A549 (cell line): ENCODE data around the gene SEZ6L2. TPM values are rescaled to one million over a fixed set of nuclear protein-coding genes. Genes with fewer than 3 reads are reported as not detected.

Experiments
- ATAC-seq, 2 experiments: fragments of 200-7000 bp in 1 of 2; fragments of >200 bp in 1 of 2; cut with Nextera tagmentation in 1 of 2; cut with Tn5 transposase in 1 of 2; 3 replicates each; pipeline versions ENCODE4 v1.8.0 to v1.9.1; 2018 to 2020; ENCODE audit warnings: mild to moderate bottlenecking in 1 of 2, moderate library complexity in 1 of 2
- CTCF ChIA-PET: fragments of 300-600 bp; sonication (Branson Sonifier 250); formaldehyde crosslinking; extraction: SDS; loops from one replicate; lab custom pipeline; 2021; ENCODE audit warnings: antibody characterized with exemption, inconsistent platforms; lab: Yijun Ruan, JAX
- POLR2A ChIA-PET: fragments of 350-600 bp; formaldehyde crosslinking; extraction: SDS; loops from one replicate; lab custom pipeline; 2021; ENCODE audit warnings: antibody characterized with exemption, inconsistent platforms; lab: Yijun Ruan, JAX
- DNase-seq, 2 experiments: peaks; one replicate each; pipeline versions ENCODE4 v3.0.0 to v3.0.0-alpha.2; 2011 to 2016; ENCODE audit warnings: low read depth in 1 of 2, low spot score in 1 of 2
- FAIRE-seq: peaks from 2 replicates; lab custom pipeline; 2011; peaks lifted over from hg19 to GRCh38; lab: Jason Lieb, UNC
- H3K27ac ChIP-seq, 2 experiments: fragments of >200 bp; sonication (Bioruptor Twin); formaldehyde crosslinking; 3 replicates each; pipeline ENCODE4 v1.5.1; 2016 to 2017
- H3K4me1 ChIP-seq: fragments of >200 bp; sonication (Bioruptor Twin); formaldehyde crosslinking; 3 replicates; pipeline ENCODE4 v1.6.1; 2016
- H3K4me2 ChIP-seq: fragments of >200 bp; sonication (Bioruptor Twin); formaldehyde crosslinking; 3 replicates; pipeline ENCODE4 v1.6.1; 2016
- H3K4me3 ChIP-seq: fragments of >200 bp; sonication (Bioruptor Twin); formaldehyde crosslinking; 3 replicates; pipeline ENCODE4 v1.5.1; 2016
- H3K9me3 ChIP-seq: fragments of >200 bp; sonication (Bioruptor Twin); formaldehyde crosslinking; 3 replicates; pipeline ENCODE4 v1.6.1; 2016
- BHLHE40 ChIP-seq: IDR thresholded peaks from 2 replicates; pipeline ENCODE4 v1.6.1; 2012; ENCODE audit warnings: low read depth, low read length, inconsistent platforms
- CHD2 ChIP-seq: fragments of 150-350 bp; IDR thresholded peaks from 2 replicates; pipeline ENCODE4 v1.6.1; 2014; ENCODE audit warnings: low read length; ENCODE audit not compliant: partially characterized antibody
- CHD4 ChIP-seq: fragments of 200-600 bp; sonication (generic); IDR thresholded peaks from 2 replicates; pipeline ENCODE4 v1.6.1; 2016; ENCODE audit warnings: antibody characterized with exemption, mild to moderate bottlenecking, borderline replicate concordance
- EHF ChIP-seq: fragments of 250-450 bp; sonication (Bioruptor Pico); IDR thresholded peaks from 2 replicates; pipeline ENCODE4 v1.5.0; 2020; ENCODE audit warnings: mild to moderate bottlenecking
- FOSB ChIP-seq: fragments of 250-450 bp; sonication (Bioruptor Pico); IDR thresholded peaks from 2 replicates; pipeline ENCODE4 v1.5.0; 2020; ENCODE audit warnings: mild to moderate bottlenecking, moderate library complexity
- FOSL2 ChIP-seq, 2 experiments: fragments of 450-650 bp in 1 of 2; fragments of >200 bp in 1 of 2; sonication (Bioruptor Twin) in 1 of 2; formaldehyde crosslinking; IDR thresholded peaks; 2 replicates each; pipeline versions ENCODE4 v1.5.0 to v1.6.1; 2016 to 2020; ENCODE audit warnings: mild to moderate bottlenecking in 1 of 2, moderate library complexity in 1 of 2
- HEYL ChIP-seq: fragments of 250-450 bp; sonication (Bioruptor Pico); IDR thresholded peaks from 2 replicates; pipeline ENCODE4 v1.8.0; 2021; ENCODE audit warnings: mild to moderate bottlenecking, moderate library complexity
- HOXB13 ChIP-seq: fragments of 250-450 bp; sonication (Bioruptor Pico); IDR thresholded peaks from 2 replicates; pipeline ENCODE4 v1.5.0; 2020; ENCODE audit warnings: low read depth, mild to moderate bottlenecking, moderate library complexity
- KDM5A ChIP-seq: fragments of 200-600 bp; sonication (generic); IDR thresholded peaks from 2 replicates; pipeline ENCODE4 v1.6.1; 2016; ENCODE audit warnings: antibody characterized with exemption, mild to moderate bottlenecking
- NFE2L2 ChIP-seq: fragments of 150-350 bp; conservative IDR thresholded peaks from 2 replicates; pipeline ENCODE4 v1.6.1; 2014; ENCODE audit warnings: low read length
- NR3C1 ChIP-seq: fragments of >200 bp; sonication (Bioruptor Twin); formaldehyde crosslinking; IDR thresholded peaks from 3 replicates; pipeline ENCODE4 v1.6.1; 2017
- RAD21 ChIP-seq, 2 experiments: fragments of >200 bp in 1 of 2; sonication (Bioruptor Twin) in 1 of 2; formaldehyde crosslinking in 1 of 2; IDR thresholded peaks in 1 of 2; conservative IDR thresholded peaks in 1 of 2; 2 replicates in 1 of 2; 3 replicates in 1 of 2; pipeline ENCODE4 v1.6.1; 2012 to 2018; ENCODE audit warnings: inconsistent platforms in 1 of 2
- RARB ChIP-seq: fragments of 250-450 bp; sonication (Bioruptor Pico); IDR thresholded peaks from 2 replicates; pipeline ENCODE4 v1.8.0; 2021; ENCODE audit warnings: mild to moderate bottlenecking, moderate library complexity
- RNF2 ChIP-seq: fragments of 200-600 bp; sonication (generic); IDR thresholded peaks from 2 replicates; pipeline ENCODE4 v1.6.1; 2016; ENCODE audit warnings: low read depth, mild to moderate bottlenecking, antibody characterized with exemption, moderate library complexity, borderline replicate concordance
- SMC3 ChIP-seq: fragments of >200 bp; sonication (Bioruptor Twin); formaldehyde crosslinking; IDR thresholded peaks from 3 replicates; pipeline ENCODE4 v1.6.1; 2018; ENCODE audit warnings: inconsistent platforms
- SREBF2 ChIP-seq: fragments of 450-650 bp; IDR thresholded peaks from 2 replicates; pipeline ENCODE4 v1.6.1; 2014; ENCODE audit warnings: mild to moderate bottlenecking, moderate library complexity
- TFCP2L1 ChIP-seq: fragments of 250-450 bp; sonication (Bioruptor Pico); IDR thresholded peaks from 2 replicates; pipeline ENCODE4 v1.5.0; 2021; ENCODE audit warnings: mild to moderate bottlenecking
- WGBS: methylation state at CpG from one replicate; pipeline ENCODE4 v1.1.6; 2017; ENCODE audit errors: missing lambda C conversion rate; 5-methylcytosine and 5-hydroxymethylcytosine counted together
- polyA plus RNA-seq, 4 experiments: library from polyadenylated mRNA; depleted of rRNA in 3 of 4; stranded (reverse); fragments of >200 nt; fragmentation: RNase III in 1 of 4; extraction: RNeasy Plus Mini Kit Qiagen cat#74134 plus additional on column Dnase treatment in 1 of 4; gene quantifications; 2 replicates in 3 of 4; 3 replicates in 1 of 4; pipeline ENCODE4 v1.2.3, GENCODE V29; 2011 to 2017
- TF ChIP-seq, protein P1 (sequence below): fragments of >200 bp; sonication (Bioruptor Twin); formaldehyde crosslinking; IDR thresholded peaks from 3 replicates; pipeline ENCODE4 v1.6.1; 2016
- TF ChIP-seq, protein P2 (sequence below): fragments of 450-650 bp; IDR thresholded peaks from 2 replicates; pipeline ENCODE4 v1.6.1; 2014; ENCODE audit warnings: antibody characterized with exemption
- TF ChIP-seq, protein P3 (sequence below): fragments of >200 bp; sonication (Bioruptor Twin); formaldehyde crosslinking; IDR thresholded peaks from 3 replicates; pipeline ENCODE4 v1.5.1; 2016
- TF ChIP-seq, protein P4 (sequence below): fragments of 200-600 bp; sonication (generic); IDR thresholded peaks from 2 replicates; pipeline ENCODE4 v1.6.1; 2016; ENCODE audit warnings: antibody characterized with exemption, mild to moderate bottlenecking, moderate library complexity

SEZ6L2 gene
- polyA plus RNA-seq, 2 of the 4 experiments (the other 2 are of a cell fraction), result 4.3 to 11.4 TPM

DNA sequence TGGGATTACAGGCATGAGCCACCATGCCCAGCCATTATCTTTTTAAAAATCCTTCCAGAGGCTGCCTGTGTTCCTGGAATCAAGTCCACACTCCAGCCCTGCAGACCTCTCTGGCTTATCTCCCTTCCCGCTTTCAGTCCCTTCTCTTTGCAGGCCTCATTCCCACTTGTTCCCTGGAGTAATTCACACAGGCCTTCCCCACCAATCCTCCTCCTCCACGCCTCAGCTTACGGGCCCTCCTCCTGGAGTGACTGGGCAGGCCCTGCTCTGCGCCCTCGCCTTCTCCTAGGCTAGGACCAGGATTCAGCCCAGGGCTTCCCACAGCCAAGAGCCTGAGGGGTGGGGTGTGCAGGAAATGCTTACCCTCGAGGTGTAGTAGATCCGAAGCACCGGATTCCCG, 39.1 kb downstream of the SEZ6L2 start (continued):
- TF ChIP-seq RNF2 (no peak), BHLHE40 (no peak), FOSB (no peak), EHF (CRISPR knock-in tag) (no peak), SMC3 (no peak), RARB (no peak), TFCP2L1 (CRISPR knock-in tag) (no peak)
- TF ChIP-seq, protein P1, sequence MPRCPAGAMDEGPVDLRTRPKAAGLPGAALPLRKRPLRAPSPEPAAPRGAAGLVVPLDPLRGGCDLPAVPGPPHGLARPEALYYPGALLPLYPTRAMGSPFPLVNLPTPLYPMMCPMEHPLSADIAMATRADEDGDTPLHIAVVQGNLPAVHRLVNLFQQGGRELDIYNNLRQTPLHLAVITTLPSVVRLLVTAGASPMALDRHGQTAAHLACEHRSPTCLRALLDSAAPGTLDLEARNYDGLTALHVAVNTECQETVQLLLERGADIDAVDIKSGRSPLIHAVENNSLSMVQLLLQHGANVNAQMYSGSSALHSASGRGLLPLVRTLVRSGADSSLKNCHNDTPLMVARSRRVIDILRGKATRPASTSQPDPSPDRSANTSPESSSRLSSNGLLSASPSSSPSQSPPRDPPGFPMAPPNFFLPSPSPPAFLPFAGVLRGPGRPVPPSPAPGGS, result no peak

DNA sequence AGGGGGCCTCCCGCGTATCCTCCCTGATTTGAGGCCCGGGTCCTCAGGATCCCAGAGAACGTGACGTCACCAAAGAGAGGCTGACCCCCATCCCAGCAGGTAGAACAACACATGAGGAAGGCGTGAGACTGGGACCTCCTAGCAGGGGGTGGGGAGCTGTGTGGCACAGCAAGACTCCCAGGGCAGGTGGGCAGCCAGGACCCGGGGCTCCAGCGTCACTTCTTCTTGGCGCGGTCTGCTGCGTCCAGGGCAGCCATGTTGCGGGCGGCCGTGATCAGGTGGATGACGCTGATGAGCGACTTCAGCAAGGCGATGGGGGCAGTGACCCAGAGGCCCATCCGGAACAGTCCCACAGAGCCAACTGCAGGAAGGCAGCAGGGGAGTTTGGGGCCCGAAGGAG, 40.4 kb downstream of the SEZ6L2 start:
- H3K4me2 ChIP-seq, result no peak overlapping the region
- no peak for FAIRE-seq
- POLR2A ChIA-PET, result no interaction called here
- DNase-seq, result no peak
- H3K4me1 ChIP-seq, result peaks cover 15% of the 10 kb centered on the region
- H3K9me3 ChIP-seq, result no peaks in the 10 kb centered on the region
- no peak overlapping the region for H3K27ac ChIP-seq
- no peak overlapping the region for H3K4me3 ChIP-seq
- ATAC-seq, result no peak
- CTCF ChIA-PET, result interaction anchor here (1.1 to 6.0 kb wide), 2 partner anchors 10 to 17 kb away, joined by 3 to 40 read pairs; no protein-coding TSS in a partner anchor
- 91% methylated on average over 16 of the region's 19 CpGs for WGBS
- TF ChIP-seq, protein P2, sequence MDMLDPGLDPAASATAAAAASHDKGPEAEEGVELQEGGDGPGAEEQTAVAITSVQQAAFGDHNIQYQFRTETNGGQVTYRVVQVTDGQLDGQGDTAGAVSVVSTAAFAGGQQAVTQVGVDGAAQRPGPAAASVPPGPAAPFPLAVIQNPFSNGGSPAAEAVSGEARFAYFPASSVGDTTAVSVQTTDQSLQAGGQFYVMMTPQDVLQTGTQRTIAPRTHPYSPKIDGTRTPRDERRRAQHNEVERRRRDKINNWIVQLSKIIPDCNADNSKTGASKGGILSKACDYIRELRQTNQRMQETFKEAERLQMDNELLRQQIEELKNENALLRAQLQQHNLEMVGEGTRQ, result no peak
- no peak for TF ChIP-seq RAD21 (conservative IDR thresholded peaks at IDR 0.05 in 1 of 2, IDR thresholded peaks at IDR 0.05 in 1 of 2)
- TF ChIP-seq, protein P3, sequence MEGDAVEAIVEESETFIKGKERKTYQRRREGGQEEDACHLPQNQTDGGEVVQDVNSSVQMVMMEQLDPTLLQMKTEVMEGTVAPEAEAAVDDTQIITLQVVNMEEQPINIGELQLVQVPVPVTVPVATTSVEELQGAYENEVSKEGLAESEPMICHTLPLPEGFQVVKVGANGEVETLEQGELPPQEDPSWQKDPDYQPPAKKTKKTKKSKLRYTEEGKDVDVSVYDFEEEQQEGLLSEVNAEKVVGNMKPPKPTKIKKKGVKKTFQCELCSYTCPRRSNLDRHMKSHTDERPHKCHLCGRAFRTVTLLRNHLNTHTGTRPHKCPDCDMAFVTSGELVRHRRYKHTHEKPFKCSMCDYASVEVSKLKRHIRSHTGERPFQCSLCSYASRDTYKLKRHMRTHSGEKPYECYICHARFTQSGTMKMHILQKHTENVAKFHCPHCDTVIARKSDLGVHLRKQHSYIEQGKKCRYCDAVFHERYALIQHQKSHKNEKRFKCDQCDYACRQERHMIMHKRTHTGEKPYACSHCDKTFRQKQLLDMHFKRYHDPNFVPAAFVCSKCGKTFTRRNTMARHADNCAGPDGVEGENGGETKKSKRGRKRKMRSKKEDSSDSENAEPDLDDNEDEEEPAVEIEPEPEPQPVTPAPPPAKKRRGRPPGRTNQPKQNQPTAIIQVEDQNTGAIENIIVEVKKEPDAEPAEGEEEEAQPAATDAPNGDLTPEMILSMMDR, result no peak
- no peak for TF ChIP-seq FOSL2 (IDR thresholded peaks at IDR 0.05)
- TF ChIP-seq FOSL2 (CRISPR knock-in tag; IDR thresholded peaks at IDR 0.05), result no peak
- no peak for TF ChIP-seq RNF2
- no peak for TF ChIP-seq CHD2
- no peak for TF ChIP-seq CHD4
- TF ChIP-seq SREBF2, result no peak
- TF ChIP-seq HOXB13 (CRISPR knock-in tag), result no peak
- TF ChIP-seq KDM5A, result no peak
- no peak for TF ChIP-seq NR3C1
- TF ChIP-seq, protein P4, sequence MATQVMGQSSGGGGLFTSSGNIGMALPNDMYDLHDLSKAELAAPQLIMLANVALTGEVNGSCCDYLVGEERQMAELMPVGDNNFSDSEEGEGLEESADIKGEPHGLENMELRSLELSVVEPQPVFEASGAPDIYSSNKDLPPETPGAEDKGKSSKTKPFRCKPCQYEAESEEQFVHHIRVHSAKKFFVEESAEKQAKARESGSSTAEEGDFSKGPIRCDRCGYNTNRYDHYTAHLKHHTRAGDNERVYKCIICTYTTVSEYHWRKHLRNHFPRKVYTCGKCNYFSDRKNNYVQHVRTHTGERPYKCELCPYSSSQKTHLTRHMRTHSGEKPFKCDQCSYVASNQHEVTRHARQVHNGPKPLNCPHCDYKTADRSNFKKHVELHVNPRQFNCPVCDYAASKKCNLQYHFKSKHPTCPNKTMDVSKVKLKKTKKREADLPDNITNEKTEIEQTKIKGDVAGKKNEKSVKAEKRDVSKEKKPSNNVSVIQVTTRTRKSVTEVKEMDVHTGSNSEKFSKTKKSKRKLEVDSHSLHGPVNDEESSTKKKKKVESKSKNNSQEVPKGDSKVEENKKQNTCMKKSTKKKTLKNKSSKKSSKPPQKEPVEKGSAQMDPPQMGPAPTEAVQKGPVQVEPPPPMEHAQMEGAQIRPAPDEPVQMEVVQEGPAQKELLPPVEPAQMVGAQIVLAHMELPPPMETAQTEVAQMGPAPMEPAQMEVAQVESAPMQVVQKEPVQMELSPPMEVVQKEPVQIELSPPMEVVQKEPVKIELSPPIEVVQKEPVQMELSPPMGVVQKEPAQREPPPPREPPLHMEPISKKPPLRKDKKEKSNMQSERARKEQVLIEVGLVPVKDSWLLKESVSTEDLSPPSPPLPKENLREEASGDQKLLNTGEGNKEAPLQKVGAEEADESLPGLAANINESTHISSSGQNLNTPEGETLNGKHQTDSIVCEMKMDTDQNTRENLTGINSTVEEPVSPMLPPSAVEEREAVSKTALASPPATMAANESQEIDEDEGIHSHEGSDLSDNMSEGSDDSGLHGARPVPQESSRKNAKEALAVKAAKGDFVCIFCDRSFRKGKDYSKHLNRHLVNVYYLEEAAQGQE, result no peak
- no peak for TF ChIP-seq HEYL (CRISPR knock-in tag)
- no peak for TF ChIP-seq NFE2L2
